ENCODE results near the gene MAP3K12.
"Not testable (repeated sequence)": the region's sequence is repeated elsewhere in the genome, so short reads cannot be mapped to it uniquely, and the experiment has no call there.

DNA sequence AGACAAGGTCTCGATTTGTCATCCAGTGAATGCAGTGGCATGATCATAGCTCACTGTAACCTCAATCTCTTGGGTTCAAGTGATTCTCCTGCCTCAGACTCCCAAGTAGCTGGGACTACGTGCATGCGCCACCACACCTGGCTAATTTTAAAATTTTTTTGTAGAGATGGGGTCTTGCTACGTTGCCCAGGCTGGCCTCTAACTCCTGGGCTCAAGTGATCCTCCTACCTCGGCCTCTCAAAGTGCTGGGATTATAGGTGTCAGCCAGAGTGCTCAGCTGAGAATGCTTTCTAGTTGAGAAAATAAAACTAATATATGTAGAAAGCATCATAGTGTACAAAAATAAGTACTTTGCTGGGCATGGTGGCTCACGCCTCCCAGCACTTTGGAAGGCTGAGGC is 49.1 kb upstream of the MAP3K12 start:
- TF ChIP-seq, protein P1, sequence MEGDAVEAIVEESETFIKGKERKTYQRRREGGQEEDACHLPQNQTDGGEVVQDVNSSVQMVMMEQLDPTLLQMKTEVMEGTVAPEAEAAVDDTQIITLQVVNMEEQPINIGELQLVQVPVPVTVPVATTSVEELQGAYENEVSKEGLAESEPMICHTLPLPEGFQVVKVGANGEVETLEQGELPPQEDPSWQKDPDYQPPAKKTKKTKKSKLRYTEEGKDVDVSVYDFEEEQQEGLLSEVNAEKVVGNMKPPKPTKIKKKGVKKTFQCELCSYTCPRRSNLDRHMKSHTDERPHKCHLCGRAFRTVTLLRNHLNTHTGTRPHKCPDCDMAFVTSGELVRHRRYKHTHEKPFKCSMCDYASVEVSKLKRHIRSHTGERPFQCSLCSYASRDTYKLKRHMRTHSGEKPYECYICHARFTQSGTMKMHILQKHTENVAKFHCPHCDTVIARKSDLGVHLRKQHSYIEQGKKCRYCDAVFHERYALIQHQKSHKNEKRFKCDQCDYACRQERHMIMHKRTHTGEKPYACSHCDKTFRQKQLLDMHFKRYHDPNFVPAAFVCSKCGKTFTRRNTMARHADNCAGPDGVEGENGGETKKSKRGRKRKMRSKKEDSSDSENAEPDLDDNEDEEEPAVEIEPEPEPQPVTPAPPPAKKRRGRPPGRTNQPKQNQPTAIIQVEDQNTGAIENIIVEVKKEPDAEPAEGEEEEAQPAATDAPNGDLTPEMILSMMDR (IDR thresholded peaks at IDR 0.05) = not testable (repeated sequence)
- TF ChIP-seq EP300, POLR2AphosphoS5 (IDR thresholded peaks at IDR 0.05): not testable (repeated sequence)
